T1000 (cell line): ENCODE results near the gene ATXN1.

Experiments used
- DNase-seq: peaks from one replicate; lab custom pipeline; 2025; ENCODE audit warnings: mixed read lengths; lab: John Stamatoyannopoulos, UW

ATXN1 gene

DNA sequence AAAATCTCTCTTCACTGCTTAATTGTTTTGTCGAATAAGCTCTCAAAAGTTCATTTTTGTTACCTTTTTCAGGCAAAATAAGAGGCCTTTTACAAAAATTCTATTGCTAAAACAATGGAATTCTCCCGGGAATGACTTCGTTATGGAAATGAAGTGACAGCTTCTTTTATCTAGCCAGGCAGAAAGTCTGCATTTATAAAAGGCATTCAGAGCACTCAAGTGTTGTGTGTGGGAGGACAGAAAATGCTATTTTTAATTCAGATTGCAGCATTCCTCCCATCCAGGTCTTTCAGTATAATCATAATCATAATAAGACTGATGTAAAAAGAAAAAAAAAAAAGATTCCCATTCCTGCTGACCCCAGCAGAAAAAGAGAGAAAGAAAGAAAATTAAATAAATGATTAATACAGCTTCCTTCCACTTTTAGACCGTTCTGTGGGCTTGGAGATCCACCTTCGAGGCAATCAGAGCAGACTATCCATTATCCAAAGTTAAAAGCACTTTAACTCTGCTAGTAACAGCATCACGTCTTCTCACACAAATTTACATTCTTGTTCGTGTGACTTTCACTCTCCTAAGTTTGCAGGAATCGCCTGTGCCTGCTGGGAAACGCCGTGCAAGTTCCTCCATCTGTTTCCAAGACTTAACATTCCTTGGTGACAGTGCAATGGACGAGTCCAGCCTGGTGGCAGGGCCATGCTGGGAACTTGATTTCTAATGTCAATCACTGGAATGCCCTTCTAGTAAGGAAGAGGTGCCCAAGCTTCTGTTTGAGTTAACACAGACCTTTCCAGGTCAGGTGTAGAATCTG lies 264.1 kb downstream of the ATXN1 start:
- DNase-seq: no peak

DNA sequence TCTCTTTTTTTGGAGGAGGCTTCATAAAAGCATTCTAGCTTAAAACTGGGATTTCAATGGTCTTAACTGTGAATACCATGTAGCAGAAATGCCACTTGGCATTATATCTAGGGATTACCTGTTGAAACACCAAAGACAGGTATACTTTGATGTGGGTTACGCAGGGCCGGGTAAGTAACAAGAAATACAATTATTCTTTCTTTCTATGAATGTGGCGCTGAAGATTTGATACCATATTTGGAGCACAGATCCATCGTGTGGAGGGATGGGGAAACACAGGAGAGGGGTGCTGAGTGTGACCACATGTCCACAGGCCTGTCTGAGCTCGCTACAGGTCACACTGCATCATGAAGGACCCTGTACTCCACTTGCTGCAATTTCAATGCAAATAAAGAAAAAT lies 265.1 kb downstream of the ATXN1 start:
- no peak for DNase-seq

DNA sequence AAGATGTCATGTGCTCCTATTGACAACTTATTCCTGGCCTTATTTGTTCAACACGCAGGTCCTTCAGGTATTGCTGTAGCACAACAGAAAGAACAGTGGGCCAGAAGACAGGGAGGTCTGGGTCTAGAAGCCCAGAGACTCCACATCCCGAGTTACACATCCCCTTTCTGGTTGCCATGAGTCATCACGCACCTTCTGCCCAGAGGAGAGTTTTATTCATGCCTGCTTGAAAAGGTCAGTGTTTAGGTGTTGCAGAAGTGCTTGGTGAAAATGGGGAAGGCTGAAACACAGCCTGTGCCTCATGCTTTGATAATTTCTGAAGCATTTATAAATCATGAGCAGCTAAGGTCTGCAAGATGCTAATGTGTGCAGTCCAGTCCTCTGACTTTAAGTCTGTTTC lies 266.5 kb downstream of the ATXN1 start:
- no peak for DNase-seq

DNA sequence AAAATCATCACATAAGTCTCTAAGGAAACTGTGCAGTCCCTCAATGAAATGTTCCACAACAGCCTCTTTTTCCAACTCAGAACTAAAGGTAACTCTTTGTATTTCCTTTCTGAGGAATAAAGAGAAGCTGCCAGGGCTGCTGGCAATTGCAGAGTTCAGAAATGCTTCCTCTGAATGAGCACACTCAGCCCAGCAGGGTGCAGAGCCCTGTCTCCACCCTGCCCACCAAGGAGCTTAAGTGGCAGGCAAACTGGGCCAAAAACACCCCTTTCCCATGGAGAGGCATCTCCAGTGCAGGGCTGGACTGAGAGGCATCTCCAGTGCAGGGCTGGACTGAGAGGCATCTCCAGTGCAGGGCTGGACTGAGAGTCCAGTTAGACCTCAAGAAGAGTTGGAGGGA lies 267.5 kb downstream of the ATXN1 start:
- DNase-seq: no peak

DNA sequence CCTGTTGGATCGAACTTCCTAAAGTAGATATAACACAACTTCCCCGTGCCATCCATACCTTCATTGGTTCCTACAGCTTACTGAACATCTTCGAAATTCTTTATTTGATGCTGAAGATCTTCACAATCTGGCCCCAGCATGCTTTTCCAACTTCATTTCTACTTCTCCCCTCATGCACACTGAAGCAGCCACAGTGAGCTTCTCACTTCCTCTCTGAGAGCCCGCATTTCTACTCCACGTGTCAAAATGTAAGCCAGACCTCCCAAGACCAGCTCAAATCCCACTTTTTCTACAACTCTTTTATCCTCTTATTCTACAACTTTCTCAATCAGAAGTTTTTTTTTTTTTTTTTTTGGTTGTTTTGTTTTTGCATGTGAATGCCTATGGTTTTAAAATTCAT lies 268.1 kb downstream of the ATXN1 start:
- DNase-seq: no peak

DNA sequence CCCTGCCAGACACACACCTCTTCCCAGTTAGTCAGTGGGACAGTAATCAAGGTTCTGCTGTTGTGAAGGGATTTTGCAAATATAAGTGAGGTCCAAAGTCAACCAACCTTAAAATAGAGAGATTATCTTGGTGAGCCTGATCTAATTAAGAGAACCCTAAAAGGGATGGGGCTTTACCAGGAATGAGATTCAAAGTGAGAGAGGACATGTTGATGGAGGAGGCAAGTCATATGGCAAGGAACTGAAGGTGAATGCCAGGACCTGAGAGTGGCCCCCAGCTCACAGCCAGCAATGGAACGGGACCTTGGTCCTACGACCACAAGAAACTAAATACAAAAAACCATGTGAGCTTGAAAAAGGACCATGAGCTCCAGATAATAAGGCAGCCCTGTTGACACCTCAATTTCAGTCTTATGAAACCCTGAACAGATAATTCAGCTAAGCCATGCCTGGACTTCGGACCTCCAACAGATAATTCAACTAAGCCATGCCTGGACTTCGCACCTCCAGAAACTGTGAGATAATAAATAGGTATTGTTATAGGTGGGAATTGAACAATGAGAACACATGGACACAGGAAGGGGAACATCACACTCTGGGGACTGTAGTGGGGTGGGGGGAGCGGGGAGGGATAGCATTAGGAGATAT lies 269.5 kb downstream of the ATXN1 start:
- DNase-seq: no peak

DNA sequence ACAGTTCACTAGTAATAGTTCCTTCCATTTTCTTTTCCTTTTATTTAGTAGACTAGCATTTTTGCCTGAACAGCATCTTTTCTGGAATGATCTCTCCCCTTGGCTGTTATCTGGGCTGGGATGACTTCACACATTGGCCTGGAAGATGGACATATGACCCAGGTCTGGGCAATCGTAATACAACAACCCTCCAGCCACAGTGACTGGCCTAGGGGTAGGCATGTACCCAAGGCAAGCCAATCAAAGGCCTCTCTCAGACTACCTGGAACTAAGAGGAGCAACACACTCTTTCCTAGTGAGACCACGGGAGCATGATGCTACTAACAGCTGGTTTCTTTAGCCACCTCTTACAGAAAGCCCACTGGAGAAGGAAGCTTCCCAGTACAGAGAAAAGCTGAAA lies 270.6 kb downstream of the ATXN1 start:
- no peak for DNase-seq

DNA sequence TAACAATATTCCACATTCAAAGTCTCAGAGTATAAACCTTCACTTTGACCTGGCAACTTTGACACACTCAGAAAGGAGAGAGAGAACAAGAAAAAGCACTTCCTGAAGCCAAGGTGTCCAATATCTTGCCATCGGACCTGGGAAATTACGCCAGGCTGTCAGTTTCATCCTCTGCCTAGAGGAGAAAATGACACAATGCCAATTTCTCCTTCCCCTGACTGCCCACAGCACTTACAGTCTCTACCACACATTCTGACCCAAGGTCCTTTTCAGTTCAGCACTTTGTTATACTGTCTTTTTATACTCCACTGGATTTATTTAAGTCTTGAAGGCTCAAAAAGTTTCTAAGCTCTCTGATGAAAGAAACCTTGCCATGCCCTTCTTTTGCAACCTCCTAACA lies 272.4 kb downstream of the ATXN1 start:
- DNase-seq: no peak

DNA sequence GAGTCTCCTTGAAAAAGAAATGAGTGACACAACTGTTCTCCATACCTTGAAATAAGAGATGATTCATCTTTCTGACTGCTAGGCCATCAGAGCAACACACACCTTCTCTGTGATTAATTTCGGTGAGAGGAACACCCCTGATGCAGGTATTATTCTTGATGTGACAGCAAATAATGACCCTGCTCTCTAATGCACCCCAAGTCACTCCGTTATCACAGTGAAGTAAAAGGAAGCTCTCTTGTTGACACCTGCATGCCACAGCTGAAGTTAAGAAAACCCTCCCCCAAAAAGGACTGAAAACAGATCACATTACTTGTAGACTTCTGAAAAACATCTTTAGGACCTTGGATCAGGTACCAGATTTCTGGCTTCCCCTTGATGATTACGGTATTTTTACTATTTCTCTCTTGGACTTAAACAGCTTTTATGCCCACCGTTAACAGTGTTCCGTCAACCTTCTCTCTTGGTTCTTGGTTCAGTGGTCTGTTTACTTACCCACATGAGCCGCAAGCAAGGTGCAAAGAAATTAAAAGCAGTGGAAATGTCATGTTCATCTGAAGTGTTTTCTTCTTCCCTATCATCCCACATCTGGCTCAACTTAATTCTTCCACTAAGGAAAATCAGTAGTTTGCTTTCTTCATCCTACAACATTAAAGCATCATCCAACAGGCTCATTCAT lies 273.1 kb downstream of the ATXN1 start:
- DNase-seq: no peak

DNA sequence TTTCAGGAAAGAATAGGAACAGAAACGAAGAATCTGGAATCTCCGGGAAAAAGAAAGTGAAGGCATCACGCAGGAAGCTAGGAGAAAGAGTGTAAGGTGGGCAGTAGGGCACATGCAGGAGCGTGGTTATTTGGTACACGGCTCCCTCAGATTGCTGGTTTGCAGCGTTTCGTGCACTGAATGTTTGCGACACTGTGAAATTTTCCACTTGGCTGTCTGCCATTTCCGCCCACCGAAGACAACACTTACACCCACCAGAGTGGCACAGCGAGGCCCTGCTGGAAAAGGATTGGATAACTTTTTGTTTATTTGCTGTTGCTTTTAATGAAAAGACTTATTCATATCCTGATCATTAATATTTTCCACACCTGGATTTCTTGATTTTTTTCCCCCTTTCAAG lies 274.6 kb downstream of the ATXN1 start:
- no peak for DNase-seq

DNA sequence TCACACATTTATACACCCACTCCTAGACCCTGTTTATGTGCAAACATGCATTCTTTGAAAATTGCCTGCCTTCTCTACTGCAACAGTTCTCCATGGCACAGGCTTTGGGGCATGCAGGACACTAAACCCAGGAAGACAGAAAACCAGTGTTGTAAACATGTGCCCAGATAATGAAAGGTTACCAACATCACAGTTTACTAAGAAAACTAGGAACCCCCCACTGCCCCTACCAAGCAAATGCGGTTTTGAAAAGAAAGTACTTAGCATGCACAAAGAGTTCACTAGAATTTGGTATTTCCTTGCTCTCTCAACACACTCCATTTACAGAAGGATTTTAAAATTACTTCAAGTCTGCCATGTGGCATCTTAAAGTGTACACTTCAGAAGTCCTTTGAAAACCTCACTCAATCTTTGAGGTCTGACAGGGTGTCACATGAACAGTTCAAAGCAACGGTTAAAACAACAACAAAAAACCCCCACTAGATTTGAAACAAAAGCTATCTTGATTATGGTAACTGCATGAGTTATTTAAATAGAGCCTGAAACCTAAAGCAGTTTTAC lies 277.9 kb downstream of the ATXN1 start:
- no peak for DNase-seq

DNA sequence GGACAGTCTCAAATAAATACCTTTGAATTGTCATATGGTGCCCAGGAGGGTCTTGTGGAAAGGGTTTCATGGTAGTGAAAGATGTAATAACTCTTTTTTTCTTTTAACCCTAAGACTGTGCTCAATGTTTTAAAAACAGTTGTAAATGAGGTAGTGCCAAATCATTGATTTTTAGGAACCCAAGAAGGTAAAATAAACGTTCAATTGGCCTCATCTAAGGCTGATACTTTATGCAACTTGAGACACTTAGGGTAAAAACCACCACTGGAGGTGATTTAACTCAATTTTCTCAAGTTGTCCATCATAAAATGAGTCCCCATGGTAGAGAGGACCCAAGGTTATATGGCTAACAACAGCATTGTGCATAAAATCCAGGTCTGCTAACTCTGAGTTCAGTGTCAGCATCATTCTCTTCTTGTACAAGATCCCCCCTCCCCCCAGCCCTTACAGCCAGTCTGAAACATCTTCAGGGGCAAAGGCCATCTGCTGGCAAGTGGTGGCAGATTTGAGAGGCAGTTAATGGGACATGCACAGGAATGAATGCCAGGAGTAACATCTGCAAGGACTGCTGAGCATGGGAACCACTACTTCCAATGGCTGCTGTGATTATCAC lies 278.5 kb downstream of the ATXN1 start:
- DNase-seq: no peak

DNA sequence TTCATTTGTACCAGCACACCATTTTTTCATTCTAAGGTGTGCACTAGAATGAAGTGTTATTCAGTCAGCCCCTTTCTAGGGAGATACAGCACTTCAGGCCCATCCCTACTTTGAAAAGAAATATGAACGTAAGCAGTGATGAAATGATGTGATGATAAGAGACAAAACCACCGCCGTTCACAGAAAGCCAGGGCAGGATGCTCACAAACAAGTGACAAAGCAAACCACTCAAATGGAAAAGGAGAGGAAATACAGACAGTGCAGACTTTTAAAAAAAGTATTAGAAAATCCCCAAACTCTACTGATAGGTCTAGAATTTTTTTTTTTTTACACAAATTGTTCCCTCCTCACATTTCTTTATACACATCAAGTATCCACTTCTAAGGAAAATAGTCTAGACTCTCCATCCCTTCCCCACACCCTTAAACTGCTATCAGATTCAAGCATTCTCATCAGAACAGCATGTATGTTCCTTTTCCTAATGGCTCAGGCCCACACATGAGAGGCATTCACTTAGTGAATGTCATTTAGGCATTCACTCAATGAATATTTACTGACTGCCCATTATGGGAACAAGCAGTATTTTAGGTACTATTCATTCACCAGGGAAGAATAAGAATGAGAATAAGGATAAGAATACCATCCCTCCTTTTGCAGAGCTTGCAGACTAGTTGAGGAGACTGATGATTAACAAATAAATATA lies 279.4 kb downstream of the ATXN1 start:
- no peak for DNase-seq

DNA sequence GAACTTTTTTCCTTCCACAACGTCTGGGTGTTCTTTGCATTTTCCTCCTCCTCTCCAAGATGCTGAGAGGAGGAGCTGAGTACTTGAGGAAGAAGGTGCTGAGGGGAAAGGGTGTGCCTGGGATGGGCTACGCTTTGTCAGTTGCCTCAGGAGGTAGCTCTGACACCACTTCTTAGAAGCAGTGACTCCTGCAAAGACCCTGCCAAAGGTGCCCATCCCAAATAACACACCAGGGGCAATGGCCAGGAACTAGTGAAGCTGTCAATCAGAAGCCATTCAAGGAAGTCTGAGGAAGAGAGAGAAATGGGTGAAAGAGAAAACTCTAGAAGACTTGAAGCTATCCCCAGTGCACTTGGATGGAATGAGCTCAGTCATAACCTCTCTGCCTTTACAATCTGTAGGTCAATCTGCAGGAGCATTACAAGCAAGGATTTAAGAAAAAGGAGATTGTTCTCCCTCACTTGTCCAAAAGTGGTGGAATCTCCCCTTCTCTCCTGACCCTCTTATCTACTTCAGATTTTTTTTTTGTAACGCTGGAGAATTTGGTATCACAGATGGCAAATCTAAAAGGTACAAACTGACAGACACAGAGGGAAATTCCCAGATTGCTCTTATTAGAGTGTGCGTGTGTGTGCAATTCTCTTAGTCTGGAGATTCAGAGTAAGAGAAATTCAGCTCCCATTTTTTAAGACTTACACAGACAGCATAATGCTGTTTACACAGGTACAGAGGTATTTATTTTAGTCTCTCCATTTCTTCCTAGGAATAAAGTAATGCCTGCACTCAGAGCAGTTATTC lies 280.3 kb downstream of the ATXN1 start:
- no peak for DNase-seq

DNA sequence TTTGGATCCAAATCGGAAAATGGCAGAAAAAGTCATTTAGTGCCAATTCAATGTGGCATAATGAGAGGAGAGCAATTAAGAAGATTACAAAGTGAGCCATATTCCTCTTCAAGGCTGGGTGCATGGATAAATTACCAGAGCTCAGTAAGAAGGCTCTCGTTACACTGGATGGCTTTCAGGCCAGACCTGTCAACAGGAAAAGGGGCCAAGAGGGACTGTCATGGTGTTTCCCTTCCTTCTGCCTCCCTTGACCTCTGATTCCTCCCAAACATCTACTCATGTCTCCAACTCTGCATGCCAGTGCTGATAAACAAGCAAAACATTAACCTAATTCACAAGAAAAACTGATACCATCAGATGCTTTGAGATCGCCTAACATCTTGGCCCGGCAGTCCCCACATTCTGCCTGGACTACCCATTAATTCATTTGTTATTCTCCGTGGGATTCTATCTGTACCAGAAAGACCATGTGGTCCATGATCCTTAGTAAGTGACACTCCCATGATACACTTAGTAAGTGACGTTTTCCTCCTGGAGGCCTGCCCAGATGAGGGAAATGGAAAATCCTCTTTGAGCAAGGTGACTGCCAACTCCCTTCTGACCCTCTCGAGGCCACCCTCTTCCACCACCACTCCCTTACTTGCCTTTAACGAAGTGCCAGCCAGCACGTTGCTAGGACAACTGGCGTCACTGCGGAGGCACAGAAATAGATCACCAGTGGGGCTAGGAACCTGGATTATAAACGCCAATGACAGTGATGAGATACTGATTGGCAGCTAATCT lies 283.7 kb downstream of the ATXN1 start:
- DNase-seq: no peak

DNA sequence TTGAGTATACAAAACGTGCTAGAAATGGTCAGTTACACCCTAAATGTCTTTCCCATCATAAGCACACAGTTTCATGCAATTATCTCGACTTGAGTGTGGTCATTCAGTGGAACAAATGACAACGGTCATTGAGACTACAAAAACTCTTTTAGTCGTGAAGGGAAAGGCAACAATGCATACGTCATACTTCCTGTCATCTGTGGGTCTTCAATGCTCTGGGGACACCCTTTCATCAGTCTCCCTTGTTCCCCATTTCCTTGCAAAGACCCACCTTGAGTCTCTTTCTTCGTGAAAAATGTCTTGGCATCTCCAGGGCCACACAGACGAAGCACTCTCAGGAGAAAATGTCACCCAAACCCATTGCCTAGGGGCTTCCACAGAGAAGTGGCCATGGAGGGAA lies 284.4 kb downstream of the ATXN1 start:
- no peak for DNase-seq

DNA sequence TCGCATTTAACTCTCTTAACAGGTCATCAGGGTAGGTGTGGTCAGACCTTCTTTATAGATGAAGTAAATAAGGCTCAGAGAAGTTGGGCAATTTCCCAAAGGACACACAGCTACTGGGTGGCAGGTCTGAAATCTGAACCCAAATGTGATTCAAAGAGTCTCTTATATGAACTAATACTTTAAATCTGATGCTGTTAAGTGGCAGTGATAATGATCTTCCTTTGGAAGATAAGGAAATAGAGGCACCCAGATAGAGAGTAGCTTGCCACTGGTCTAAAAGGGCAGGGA lies 285.8 kb downstream of the ATXN1 start:
- DNase-seq: no peak

DNA sequence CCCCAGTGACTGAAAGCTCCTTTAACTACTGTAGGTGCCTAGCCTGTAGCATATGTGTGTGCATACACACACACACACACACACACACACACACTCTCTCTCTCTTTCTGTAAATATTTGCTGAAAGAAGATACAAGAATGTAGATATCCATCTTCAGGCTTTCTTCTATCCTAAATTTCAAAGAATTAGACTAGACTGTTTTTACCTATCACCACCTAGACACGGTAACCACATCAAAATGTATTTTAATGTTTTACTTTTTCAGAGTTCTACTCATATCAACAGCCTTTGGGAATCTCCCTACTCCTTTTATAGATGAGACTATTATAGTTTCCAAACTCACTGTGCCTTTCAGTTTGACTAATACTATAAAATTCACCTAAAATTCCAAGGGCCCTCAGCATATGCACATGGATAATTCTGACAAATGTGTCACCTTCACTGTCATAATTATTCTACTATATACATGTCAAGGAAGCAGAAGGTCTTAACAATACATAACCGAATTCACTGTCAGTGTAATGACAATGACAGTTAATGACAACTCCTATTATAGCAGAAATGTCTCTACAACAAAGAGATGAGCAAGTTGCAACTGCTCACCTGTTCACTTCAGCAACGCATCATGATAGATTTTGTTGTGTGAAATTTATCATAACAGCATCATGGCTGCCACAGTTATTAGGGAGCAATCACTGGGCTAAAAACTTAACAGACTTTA lies 286.3 kb downstream of the ATXN1 start:
- no peak for DNase-seq

DNA sequence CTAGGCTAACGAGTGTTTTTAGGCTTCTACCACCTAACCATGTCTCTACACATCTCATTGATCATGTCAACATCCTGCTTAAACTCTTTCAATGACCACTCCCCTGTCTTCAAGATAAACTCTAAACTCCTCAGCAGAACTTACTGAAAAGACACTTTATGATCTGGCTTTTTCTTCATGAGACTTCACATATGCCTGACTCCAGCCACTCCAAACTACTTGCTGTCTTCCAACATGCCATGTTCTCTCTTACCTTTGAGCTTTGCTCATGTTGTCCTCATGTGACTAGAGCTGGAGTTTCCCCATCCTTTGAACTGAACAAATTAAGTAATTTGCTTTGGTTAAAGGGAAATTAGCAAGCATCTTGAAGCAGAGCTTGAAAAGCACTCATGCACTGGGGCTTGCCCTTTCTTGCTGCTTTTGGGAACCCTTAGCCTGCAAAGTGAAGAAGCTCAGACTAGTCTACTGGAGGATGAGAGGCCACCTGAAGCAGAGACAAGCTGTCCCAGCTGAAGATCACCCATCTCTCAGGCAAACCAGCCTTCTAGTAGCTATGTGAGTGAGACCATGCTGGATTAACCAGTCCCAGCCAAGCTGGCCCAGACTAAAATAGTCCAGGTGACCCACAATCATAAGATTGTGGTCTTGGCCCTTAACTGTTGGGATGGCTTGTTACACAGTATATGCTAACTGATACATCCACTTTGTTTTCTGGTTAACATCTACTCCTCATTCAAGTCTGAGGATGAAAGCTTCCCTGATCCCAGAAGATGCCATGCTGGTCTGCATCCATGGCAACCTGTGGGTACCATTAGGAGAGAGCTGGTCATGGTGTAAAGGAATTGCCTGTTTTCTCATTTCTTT lies 287.1 kb downstream of the ATXN1 start:
- no peak for DNase-seq
